Caco-2 (cell line): ENCODE results near the gene JDP2. TPM values are rescaled to one million over a fixed set of nuclear protein-coding genes. Genes with fewer than 3 reads are reported as not detected.

ENCODE experiments used
- BruUV-seq: library from RNA; stranded (reverse); fragments of 400-500 nt; replicated peaks from 2 replicates; lab custom pipeline; 2021; lab: Mats Ljungman, UMichigan
- CTCF ChIA-PET: fragments of 300-600 bp; sonication (Branson Sonifier 250); formaldehyde crosslinking; loops from one replicate; lab custom pipeline; 2022; ENCODE audit warnings: antibody characterized with exemption; lab: Charles Lee
- POLR2A ChIA-PET: fragments of 300-600 bp; sonication (Branson Sonifier 250); formaldehyde crosslinking; loops from one replicate; lab custom pipeline; 2022; ENCODE audit warnings: antibody characterized with exemption; lab: Charles Lee
- DNase-seq, 2 experiments: peaks; one replicate each; pipeline versions ENCODE4 v3.0.0 to v3.0.0-alpha.2; 2020 to 2022
- H3K27me3 ChIP-seq: replicated peaks from 2 replicates; pipeline ENCODE4 v1.6.0; 2011; ENCODE audit warnings: low read length; ENCODE audit not compliant: control insufficient read depth, insufficient read depth
- H3K36me3 ChIP-seq: 2 replicates; pipeline ENCODE4 v1.5.1; 2011; ENCODE audit warnings: low read length; ENCODE audit not compliant: control insufficient read depth, insufficient read depth
- H3K4me1 ChIP-seq: fragments of 250-450 bp; sonication (Bioruptor Pico); 2 replicates; pipeline ENCODE4 v1.5.1; 2020; ENCODE audit warnings: mild to moderate bottlenecking
- H3K4me3 ChIP-seq: 2 replicates; pipeline ENCODE4 v1.5.1; 2011; ENCODE audit warnings: low read depth, mild to moderate bottlenecking, control low read depth, low read length
- H3K9me3 ChIP-seq: fragments of 250-450 bp; sonication (Bioruptor Pico); 2 replicates; pipeline ENCODE4 v1.5.1; 2020; ENCODE audit warnings: mild to moderate bottlenecking, moderate library complexity
- H3K27ac Mint-ChIP-seq: one replicate; pipeline ENCODE4 v1.8.0; 2022; ENCODE audit warnings: mixed read lengths; ENCODE audit not compliant: unreplicated experiment
- H3K27me3 Mint-ChIP-seq: one replicate; pipeline ENCODE4 v1.8.0; 2022; ENCODE audit warnings: mixed read lengths; ENCODE audit not compliant: insufficient read depth, unreplicated experiment
- H3K36me3 Mint-ChIP-seq: one replicate; pipeline ENCODE4 v1.8.0; 2022; ENCODE audit warnings: mild to moderate bottlenecking, mixed read lengths; ENCODE audit not compliant: insufficient read depth, unreplicated experiment
- H3K4me1 Mint-ChIP-seq: one replicate; pipeline ENCODE4 v1.8.0; 2022; ENCODE audit warnings: low read depth, mixed read lengths; ENCODE audit not compliant: unreplicated experiment
- H3K4me3 Mint-ChIP-seq: one replicate; pipeline ENCODE4 v1.8.0; 2022; ENCODE audit warnings: mild to moderate bottlenecking, moderate library complexity, mixed read lengths; ENCODE audit not compliant: unreplicated experiment
- H3K9me3 Mint-ChIP-seq: one replicate; pipeline ENCODE4 v1.8.0; 2022; ENCODE audit warnings: mixed read lengths; ENCODE audit not compliant: unreplicated experiment
- CTCF ChIP-seq, 2 experiments: fragments of 200-600 bp in 1 of 2; IDR thresholded peaks; 1 replicate in 1 of 2; 2 replicates in 1 of 2; pipeline versions ENCODE4 v1.5.1 to v1.8.0; 2011 to 2022; ENCODE audit warnings: antibody characterized with exemption in 1 of 2, control low read depth in 1 of 2, inconsistent platforms in 1 of 2, low read depth in 1 of 2, low read length in 1 of 2, mild to moderate bottlenecking in 1 of 2, moderate library complexity in 1 of 2; ENCODE audit not compliant: insufficient read depth in 1 of 2, severe bottlenecking in 1 of 2, unreplicated experiment in 1 of 2
- intact Hi-C: fragments of 100-400 bp; cut with micrococcal nuclease; formaldehyde crosslinking; loops from one replicate; pipeline ENCODE4 v1.10.0; 2022; ENCODE audit not compliant: unreplicated experiment
- total RNA-seq: library from RNA; stranded (reverse); gene quantifications from 2 replicates; pipeline ENCODE4 v1.2.3, GENCODE V29; 2022

The JDP2 gene
- total RNA-seq, 1 experiment from 2014 or later: 95.7 TPM

GRCh38 chr14:75383721-75384120 is 44.1 kb upstream of the JDP2 start:
- DNase-seq: no peak
- TF ChIP-seq CTCF (IDR thresholded peaks at IDR 0.05; ENCODE audit: insufficient read depth in 1 of 2, low read depth in 1 of 2, low read length in 1 of 2, severe bottlenecking in 1 of 2, unreplicated experiment in 1 of 2): no peak
- no peak overlapping the region for H3K4me3 ChIP-seq
- CTCF ChIA-PET: interaction anchor here (0.6 kb wide), 1 partner anchor 460 kb away, joined by 3 read pairs; the partner anchor contains the start of gene RPS6KL1
- no peaks in the 10 kb centered on the region for H3K36me3 ChIP-seq
- H3K27me3 ChIP-seq: no peaks in the 10 kb centered on the region
- no peaks in the 10 kb centered on the region for H3K27me3 Mint-ChIP-seq
- no peaks in the 10 kb centered on the region for H3K9me3 Mint-ChIP-seq
- no peaks in the 10 kb centered on the region for H3K9me3 ChIP-seq
- peaks cover 15% of the 10 kb centered on the region for H3K4me1 Mint-ChIP-seq
- H3K4me1 ChIP-seq: peaks cover 23% of the 10 kb centered on the region
- POLR2A ChIA-PET: no interaction called here
- no peak overlapping the region for H3K27ac Mint-ChIP-seq
- no TSS peak for BruUV-seq
- intact Hi-C loops: no loop called here
- H3K4me3 Mint-ChIP-seq: no peak overlapping the region
- H3K36me3 Mint-ChIP-seq: no peaks in the 10 kb centered on the region

GRCh38 chr14:75389679-75390078 is 38.1 kb upstream of the JDP2 start:
- no peak for DNase-seq
- H3K9me3 Mint-ChIP-seq: no peaks in the 10 kb centered on the region
- no TSS peak for BruUV-seq
- ChIA-PET CTCF (no interaction called here), POLR2A (no interaction called here)
- Histone ChIP-seq H3K36me3 (no peaks in the 10 kb centered on the region), H3K4me1 (no peaks in the 10 kb centered on the region), H3K27me3 (no peaks in the 10 kb centered on the region), H3K4me3 (no peak overlapping the region), H3K9me3 (no peaks in the 10 kb centered on the region)
- no peak overlapping the region for H3K27ac Mint-ChIP-seq
- no peak for TF ChIP-seq CTCF (IDR thresholded peaks at IDR 0.05; ENCODE audit: insufficient read depth in 1 of 2, low read depth in 1 of 2, low read length in 1 of 2, severe bottlenecking in 1 of 2, unreplicated experiment in 1 of 2)
- H3K4me3 Mint-ChIP-seq: no peak overlapping the region
- intact Hi-C loops: no loop called here
- no peaks in the 10 kb centered on the region for H3K4me1 Mint-ChIP-seq
- H3K27me3 Mint-ChIP-seq: no peaks in the 10 kb centered on the region
- no peaks in the 10 kb centered on the region for H3K36me3 Mint-ChIP-seq

GRCh38 chr14:75390183-75390582 is 37.6 kb upstream of the JDP2 start:
- Mint-ChIP-seq H3K27ac (no peak overlapping the region), H3K9me3 (no peaks in the 10 kb centered on the region), H3K36me3 (no peaks in the 10 kb centered on the region), H3K4me3 (no peak overlapping the region), H3K4me1 (no peaks in the 10 kb centered on the region), H3K27me3 (no peaks in the 10 kb centered on the region)
- no peak for DNase-seq
- Histone ChIP-seq H3K9me3 (no peaks in the 10 kb centered on the region), H3K36me3 (no peaks in the 10 kb centered on the region), H3K27me3 (no peaks in the 10 kb centered on the region), H3K4me3 (no peak overlapping the region), H3K4me1 (no peaks in the 10 kb centered on the region)
- TF ChIP-seq CTCF (IDR thresholded peaks at IDR 0.05; ENCODE audit: insufficient read depth in 1 of 2, low read depth in 1 of 2, low read length in 1 of 2, severe bottlenecking in 1 of 2, unreplicated experiment in 1 of 2): no peak
- ChIA-PET CTCF (no interaction called here), POLR2A (no interaction called here)
- intact Hi-C loops: no loop called here
- no TSS peak for BruUV-seq
